NCI-H128 (cell line): ENCODE measurements around the gene GINS2.
A peak's percentile ranks its signal among the peaks of the same experiment; 100 is the strongest.

Experiments
- DNase-seq: peaks from one replicate; lab custom pipeline; 2025; ENCODE audit not compliant: unreplicated experiment; lab: John Stamatoyannopoulos, UW

Gene GINS2

GRCh38 chr16:85688586-85689284 is at the start of gene GINS2:
Gene GINS2, minus strand, starts transcription at chr16:85688954. Its CDS starts 56 bp downstream, at chr16:85688898.
- peak; percentile 24 for DNase-seq

DNA sequence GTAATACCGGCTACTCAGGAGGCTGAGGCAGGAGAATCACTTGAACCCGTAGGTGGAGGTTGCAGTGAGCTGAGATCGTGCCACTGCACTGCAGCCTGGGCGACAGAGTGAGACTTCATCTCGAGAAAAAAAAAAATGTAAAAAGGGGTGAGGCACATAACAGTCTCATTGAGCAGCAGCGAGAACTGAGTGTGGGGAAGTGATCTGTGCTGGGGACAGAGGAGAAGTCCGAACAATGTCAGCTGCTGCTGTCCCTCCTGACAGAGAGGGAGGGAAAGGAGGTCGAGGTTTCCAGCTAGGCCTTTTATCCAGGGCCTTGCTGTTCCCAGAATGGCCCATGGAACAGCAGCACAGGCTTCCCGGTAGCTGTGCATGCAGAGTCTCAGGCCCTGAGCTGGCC is 48.2 kb upstream of the GINS2 start:
- DNase-seq, result no peak

GRCh38 chr16:85735946-85736345 is 47.2 kb upstream of the GINS2 start:
- no peak for DNase-seq

- no peak for DNase-seq
Observed at GRCh38 chr16:85735225-85735635, 46.5 kb upstream of the GINS2 start.

GRCh38 chr16:85734311-85735017 is 45.7 kb upstream of the GINS2 start:
- no peak for DNase-seq

DNA sequence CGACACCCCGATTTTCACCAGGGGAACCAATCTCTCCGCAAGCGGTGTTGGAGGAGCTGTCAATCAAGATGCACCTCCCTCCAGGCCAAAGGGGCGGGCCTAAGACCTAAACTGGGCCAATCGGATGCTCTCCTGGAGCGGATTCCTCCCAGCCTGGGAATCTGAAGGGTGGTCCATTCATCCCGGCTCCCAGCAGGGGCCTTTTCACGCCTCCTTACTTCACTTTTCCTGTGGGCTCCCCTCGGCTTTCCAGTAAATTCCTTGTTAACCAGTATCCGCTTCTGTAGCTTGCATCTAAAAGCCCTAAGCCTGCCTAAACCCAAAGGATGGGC is 45.1 kb upstream of the GINS2 start:
- no peak for DNase-seq

DNA sequence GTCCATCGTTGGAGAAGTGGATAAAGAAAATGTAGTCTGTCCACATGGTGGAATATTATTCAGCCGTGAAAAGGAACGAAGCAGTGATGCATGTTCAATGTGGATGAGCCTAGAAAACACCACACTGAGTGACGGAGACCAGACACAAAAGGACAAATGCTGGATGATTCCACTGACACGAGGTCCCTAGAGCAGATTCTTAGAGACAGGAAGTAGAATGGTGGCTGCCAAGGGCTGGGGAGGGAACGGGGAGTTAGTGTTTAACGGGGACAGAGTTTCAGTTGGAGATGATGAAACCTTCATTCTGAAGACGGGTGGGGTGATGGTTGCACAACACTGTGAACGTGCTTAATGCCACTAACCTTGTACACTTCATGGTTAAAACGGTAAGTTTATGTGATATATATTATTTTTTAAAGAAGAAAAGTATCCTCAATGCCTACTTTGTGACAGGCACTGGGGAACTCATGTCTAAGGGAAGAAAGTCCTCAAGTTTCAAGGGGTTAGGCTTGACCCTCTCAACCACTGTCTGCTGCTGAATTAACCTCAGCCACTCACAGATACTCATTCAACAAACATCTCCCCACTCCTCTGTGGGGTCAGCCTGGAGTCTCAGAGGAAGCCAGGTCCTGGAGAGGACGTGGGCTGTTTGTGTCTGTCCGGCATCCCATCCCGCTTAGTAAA is 44.5 kb upstream of the GINS2 start:
- no peak for DNase-seq

- no peak for DNase-seq
Observed at GRCh38 chr16:85731179-85731578, 42.4 kb upstream of the GINS2 start.

DNA sequence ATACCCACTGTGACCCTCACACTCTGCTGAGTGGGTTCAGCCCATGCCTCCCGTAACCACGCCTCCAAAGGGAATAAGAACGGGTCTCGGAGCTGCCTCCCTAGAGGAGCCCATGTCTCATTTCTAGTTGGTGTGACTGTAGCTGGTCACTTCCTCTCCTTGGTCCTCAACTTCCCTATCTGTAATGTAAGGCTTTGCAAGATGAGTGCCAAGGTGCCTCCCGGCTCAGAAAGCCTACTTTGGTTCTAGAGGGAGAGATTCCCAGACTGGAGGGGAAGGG is 41.4 kb upstream of the GINS2 start:
- no peak for DNase-seq

- no peak for DNase-seq
Observed at GRCh38 chr16:85729452-85730185, 40.9 kb upstream of the GINS2 start.

DNA sequence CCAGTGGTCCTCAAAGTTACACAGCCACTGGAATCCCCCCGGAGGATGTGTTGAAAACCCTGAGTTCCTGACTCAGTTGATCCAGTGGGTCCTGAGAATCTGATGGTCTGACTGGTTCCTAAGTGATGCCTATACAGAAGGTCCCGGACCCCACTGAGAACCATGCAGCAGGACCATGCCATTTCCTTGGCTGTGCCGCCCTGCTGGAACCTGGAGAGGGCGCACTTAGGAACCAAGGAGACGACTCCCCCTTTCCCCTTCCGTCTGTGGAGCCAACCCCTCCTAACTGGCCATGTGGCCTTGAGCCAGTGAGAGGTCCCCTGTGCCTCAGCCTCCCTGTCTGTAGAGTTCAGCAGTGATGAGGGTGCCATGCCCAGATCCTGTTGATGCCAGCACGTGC is 40.1 kb upstream of the GINS2 start:
- DNase-seq, result no peak

DNA sequence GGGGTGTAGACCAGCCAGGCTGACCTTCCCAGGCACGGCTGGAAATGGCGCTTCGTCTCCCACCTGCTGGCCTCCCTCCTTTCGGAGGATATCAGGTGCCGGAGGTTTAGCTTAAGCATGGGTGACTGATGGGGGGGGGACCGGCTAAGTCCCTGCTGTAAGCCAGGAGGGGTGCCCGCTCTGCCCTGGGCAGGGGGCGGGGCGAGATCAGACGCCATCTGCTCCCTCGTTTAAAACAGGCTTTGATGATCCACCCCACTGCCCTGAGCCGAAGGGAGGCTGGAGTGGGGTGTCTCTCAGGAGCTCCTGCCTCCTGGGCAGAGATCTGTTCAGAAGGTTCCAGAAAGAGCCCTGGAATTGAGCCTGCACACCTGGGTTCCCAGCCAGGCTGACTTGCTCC is 36.2 kb upstream of the GINS2 start:
- DNase-seq, result no peak

DNA sequence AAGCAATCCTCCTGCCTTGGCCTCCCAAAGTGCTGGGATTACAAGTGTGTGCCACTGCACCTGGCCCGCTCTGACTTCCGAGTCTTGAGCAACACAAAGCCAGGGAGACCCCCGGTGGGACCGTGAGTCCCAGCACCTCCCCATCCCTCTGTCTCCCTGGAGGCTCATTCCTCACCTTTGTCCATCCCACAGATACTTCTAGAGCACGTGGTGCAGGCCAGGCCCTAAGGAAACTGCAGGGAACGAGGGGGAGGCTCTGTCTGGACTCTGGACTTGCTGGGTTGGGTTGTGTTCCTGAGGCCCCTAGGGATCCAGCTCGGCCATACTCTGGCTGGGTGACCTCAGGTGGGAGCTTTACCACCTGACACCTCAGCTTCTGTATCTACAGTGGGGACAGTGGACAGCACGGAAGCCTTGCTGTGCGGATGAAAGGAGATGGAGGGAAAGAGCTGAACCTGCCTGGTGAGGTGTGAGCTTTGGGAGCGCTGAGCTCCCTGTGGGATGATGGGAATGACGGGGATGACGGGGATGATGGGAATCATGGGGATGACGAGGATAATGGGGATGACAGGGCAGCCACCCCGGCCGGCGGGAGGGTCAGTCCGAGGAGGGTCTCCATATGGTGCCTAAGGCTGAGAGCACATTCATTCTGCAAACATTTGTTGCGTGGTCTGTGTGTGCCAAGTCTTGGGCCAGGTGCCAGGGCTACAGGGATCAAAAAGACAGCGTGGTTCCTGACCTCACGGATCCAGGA is 35.5 kb upstream of the GINS2 start:
- DNase-seq, result no peak

GRCh38 chr16:85722128-85722893 is 33.6 kb upstream of the GINS2 start:
- no peak for DNase-seq

DNA sequence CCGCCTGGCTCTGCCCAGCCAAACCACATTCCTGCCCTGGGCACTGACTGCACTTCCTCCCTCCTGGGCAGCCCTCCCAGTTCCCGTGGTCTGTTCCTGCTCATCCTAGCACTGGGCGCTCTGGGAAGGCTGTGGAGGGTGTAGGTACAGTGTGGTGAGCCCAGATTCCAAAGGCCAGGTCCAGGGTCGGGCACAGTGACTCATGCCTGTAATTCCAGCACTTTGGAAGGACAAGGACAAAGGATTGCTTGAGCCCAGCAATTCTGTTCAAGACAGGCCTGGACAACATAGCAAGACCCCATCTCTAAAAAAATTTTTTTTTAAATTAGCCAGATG is 31.5 kb upstream of the GINS2 start:
- no peak for DNase-seq

- DNase-seq, result no peak
Observed at GRCh38 chr16:85719605-85720301, 31.0 kb upstream of the GINS2 start.

- no peak for DNase-seq
Observed at GRCh38 chr16:85718682-85719081, 29.9 kb upstream of the GINS2 start.

GRCh38 chr16:85718153-85718477 is 29.4 kb upstream of the GINS2 start:
- no peak for DNase-seq

DNA sequence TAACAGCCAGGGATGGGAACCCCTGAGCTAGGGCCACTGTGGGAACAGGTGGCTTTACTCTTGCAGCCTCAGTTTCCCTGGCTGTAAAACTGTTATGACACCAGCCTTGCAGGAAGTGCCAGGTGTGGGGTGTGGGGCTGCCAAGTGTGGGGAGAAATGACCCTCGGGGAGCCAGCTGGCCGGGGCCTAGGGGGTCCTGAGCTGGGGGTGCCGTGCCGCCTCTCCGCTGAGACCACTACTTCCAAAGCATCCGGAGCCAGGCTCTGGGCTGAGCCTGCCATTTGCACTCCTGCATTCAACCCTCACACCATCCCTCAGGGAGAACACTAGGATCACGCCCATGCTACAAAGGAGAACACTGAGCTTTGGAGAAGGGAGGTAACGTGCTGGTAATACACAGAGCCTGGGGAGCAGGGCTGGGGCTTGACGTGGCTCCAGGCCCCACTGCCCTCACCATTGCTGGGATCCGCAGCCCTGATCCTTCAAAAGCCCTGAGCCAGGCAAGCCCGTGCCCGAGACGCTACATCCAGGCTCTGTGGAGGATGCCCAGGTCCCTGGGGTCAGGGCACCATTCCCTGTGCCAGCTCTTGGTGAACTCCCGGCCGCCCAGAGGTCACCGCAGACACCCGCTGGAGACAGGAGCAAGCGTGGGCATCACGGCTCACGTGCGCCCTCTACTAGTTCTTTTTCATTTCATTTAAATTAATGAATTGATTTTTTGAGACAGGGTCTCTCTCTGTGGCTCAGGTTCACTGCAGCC is 28.8 kb upstream of the GINS2 start:
- peak; percentile 29 for DNase-seq
